D721Med (cell line): ENCODE results near the gene ATG4A.

Experiments used
- DNase-seq: peaks from one replicate; pipeline ENCODE4 v3.0.0; 2011; ENCODE audit warnings: low spot score; ENCODE audit not compliant: insufficient read length
- FAIRE-seq: peaks from 2 replicates; lab custom pipeline; 2011; peaks lifted over from hg19 to GRCh38; lab: Jason Lieb, UNC
- CTCF ChIP-seq: IDR thresholded peaks from 2 replicates; pipeline ENCODE4 v1.5.1; 2012; ENCODE audit warnings: mild to moderate bottlenecking, control low read depth; ENCODE audit not compliant: insufficient read depth; ENCODE audit errors: missing control alignments

Gene ATG4A

DNA sequence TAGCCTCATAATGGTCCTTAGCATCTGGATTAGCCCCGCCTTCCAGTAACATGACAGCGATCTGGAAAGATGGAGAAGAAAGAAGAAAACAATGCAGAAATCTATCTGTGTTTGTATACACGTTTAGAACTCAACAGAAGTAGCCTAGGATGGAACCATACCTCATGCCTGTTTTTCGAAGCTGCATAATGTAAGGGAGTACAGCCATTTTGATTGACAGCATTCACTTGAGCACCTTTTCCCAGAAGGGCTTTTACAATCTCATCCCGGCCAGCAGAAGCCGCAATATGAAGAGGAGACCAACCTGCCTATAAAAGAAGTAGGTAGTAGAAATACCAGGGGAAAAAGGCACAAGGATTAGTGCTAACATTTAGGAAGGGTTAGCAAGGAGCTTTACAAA is 3.8 kb upstream of the ATG4A start:
- DNase-seq (no peak), FAIRE-seq (no peak)
- no peak for TF ChIP-seq CTCF

GRCh38 chrX:108088511-108088910 is 3.1 kb upstream of the ATG4A start:
- DNase-seq, result no peak
- TF ChIP-seq CTCF, result no peak
- FAIRE-seq, result peak; percentile 61

DNA sequence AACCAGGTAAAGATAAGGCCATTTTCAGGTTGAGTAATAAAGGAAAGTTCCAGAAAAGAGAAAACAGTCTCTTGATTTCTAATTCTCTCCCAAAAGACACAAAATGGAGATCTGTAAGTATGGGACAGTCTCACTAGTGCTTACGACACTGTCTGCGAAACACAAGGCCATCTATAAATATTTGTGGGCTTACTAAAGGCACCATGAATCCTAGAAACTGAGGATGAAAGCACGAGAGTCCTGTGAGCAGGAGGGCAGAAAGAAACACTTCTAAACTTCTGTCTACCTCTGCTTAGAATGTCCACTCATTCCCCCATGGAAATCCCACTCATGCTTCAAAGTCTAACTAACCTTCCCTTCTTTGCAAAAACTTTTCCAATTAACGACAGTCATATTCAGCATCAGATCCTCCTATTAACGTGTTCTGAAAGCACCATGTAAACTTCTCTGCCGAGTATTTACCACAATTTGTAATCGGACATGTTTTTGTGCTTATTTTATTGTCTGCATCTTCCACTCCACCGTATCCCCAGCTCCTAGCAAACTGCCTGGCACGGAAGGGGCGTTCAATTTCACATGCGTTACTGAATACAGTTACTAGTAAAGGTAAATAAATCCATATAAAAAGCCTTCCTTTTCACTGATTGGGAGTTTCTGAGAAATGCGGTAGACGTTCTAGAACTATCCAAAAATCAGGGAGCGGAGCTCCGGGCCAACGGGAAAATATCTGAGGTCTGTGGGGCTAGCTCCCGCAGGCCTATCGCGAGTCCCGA is 901 bp upstream of the ATG4A start:
- DNase-seq (no peak), FAIRE-seq (no peak)
- no peak for TF ChIP-seq CTCF

GRCh38 chrX:108091878-108092291 is 307 bp downstream of the ATG4A start:
- DNase-seq, result no peak
- no peak for TF ChIP-seq CTCF

DNA sequence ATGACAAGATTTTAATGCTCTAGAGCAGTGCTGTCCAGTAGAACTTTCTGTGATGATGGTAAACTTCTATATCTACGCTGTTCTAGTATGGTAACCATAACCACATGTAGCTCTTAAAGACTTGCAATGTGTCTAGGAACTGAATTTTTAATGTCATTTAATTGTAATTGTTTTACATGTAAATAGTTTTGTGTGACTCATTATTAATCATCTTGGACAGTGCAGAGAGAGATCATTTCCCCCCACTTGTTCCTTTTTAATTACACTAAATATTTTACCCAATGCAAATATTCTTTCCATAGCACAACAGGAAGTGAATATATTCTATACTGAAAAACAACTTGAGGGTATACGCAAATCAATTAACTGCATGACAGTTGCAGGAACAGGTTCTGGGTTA is 5.8 kb downstream of the ATG4A start:
- TF ChIP-seq CTCF, result no peak
- FAIRE-seq (peak; percentile 46), DNase-seq (no peak)

More at GRCh38 chrX:108091878-108092291, 307 bp downstream of the ATG4A start:
- FAIRE-seq, result no peak

GRCh38 chrX:108105473-108105872 is 13.9 kb downstream of the ATG4A start:
- TF ChIP-seq CTCF, result no peak
- no peak for FAIRE-seq

GRCh38 chrX:108114541-108114940 is 23.0 kb downstream of the ATG4A start:
- DNase-seq (no peak), FAIRE-seq (no peak)
- TF ChIP-seq CTCF, result no peak

More at GRCh38 chrX:108105473-108105872, 13.9 kb downstream of the ATG4A start:
- DNase-seq, result no peak
